H9 (cell line): ENCODE data around the gene LARP7. TPM values are rescaled to one million over a fixed set of nuclear protein-coding genes. Genes with fewer than 3 reads are reported as not detected.
A peak's percentile ranks its signal among the peaks of the same experiment; 100 is the strongest.

Experiments
- DNase-seq: peaks from one replicate; pipeline ENCODE4 v3.0.0-alpha.2; 2017
- H2AFZ ChIP-seq: one replicate; pipeline ENCODE4 v1.6.1; 2013; ENCODE audit warnings: mild to moderate bottlenecking, low read length, control low read depth, moderate library complexity
- H2AK5ac ChIP-seq: 2 replicates; pipeline ENCODE4 v1.6.1; 2013; ENCODE audit warnings: low read length, control low read depth, mixed read lengths; ENCODE audit not compliant: insufficient read length
- H2BK120ac ChIP-seq: one replicate; pipeline ENCODE4 v1.6.1; 2013; ENCODE audit warnings: low read depth, mild to moderate bottlenecking, low read length, control low read depth, inconsistent platforms; ENCODE audit not compliant: poor library complexity, severe bottlenecking
- H2BK12ac ChIP-seq: 2 replicates; pipeline ENCODE4 v1.6.1; 2013; ENCODE audit warnings: low read length, control low read depth, mixed read lengths, low read depth; ENCODE audit not compliant: insufficient read length
- H2BK15ac ChIP-seq: 2 replicates; pipeline ENCODE4 v1.6.1; 2013; ENCODE audit warnings: low read depth, low read length, control low read depth
- H2BK20ac ChIP-seq: one replicate; pipeline ENCODE4 v1.6.1; 2013; ENCODE audit warnings: low read depth, mild to moderate bottlenecking, low read length, control low read depth, inconsistent platforms; ENCODE audit not compliant: poor library complexity, severe bottlenecking
- H2BK5ac ChIP-seq: 2 replicates; pipeline ENCODE4 v1.6.1; 2013; ENCODE audit warnings: low read length, control low read depth, mixed read lengths; ENCODE audit not compliant: insufficient read length
- H3K14ac ChIP-seq: 2 replicates; pipeline ENCODE4 v1.6.1; 2013; ENCODE audit warnings: low read length, control low read depth; ENCODE audit not compliant: insufficient read depth
- H3K18ac ChIP-seq: 2 replicates; pipeline ENCODE4 v1.6.1; 2013; ENCODE audit warnings: low read depth, mild to moderate bottlenecking, mixed read lengths, low read length, control low read depth; ENCODE audit not compliant: insufficient read length
- H3K23ac ChIP-seq: 2 replicates; pipeline ENCODE4 v1.6.1; 2013; ENCODE audit warnings: low read length, control low read depth, mixed read lengths, low read depth; ENCODE audit not compliant: insufficient read length
- H3K23me2 ChIP-seq: 2 replicates; pipeline ENCODE4 v1.6.1; 2013; ENCODE audit warnings: low read depth, mild to moderate bottlenecking, mixed read lengths, low read length, control low read depth; ENCODE audit not compliant: insufficient read length, poor library complexity, severe bottlenecking
- H3K27ac ChIP-seq: 2 replicates; pipeline ENCODE4 v1.5.1; 2013; ENCODE audit warnings: low read length, control low read depth, mixed read lengths, low read depth; ENCODE audit not compliant: insufficient read length
- H3K27me3 ChIP-seq: 2 replicates; pipeline ENCODE4 v1.6.1; 2013; ENCODE audit warnings: low read length, control low read depth, inconsistent platforms; ENCODE audit not compliant: insufficient read depth
- H3K4ac ChIP-seq: 2 replicates; pipeline ENCODE4 v1.6.1; 2013; ENCODE audit warnings: low read depth, mild to moderate bottlenecking, control low read depth, inconsistent platforms, low read length, moderate library complexity
- H3K4me1 ChIP-seq: 2 replicates; pipeline ENCODE4 v1.6.1; 2013; ENCODE audit warnings: low read length, control low read depth, inconsistent platforms; ENCODE audit not compliant: insufficient read depth
- H3K4me2 ChIP-seq: 2 replicates; pipeline ENCODE4 v1.6.1; 2013; ENCODE audit warnings: low read length, control low read depth, mixed read lengths; ENCODE audit not compliant: insufficient read length, insufficient read depth
- H3K56ac ChIP-seq: 2 replicates; pipeline ENCODE4 v1.6.1; 2013; ENCODE audit warnings: low read depth, mild to moderate bottlenecking, mixed read lengths, low read length, control low read depth; ENCODE audit not compliant: insufficient read length
- H3K79me1 ChIP-seq: 2 replicates; pipeline ENCODE4 v1.6.1; 2013; ENCODE audit warnings: low read depth, mild to moderate bottlenecking, moderate library complexity, low read length, control low read depth, inconsistent platforms; ENCODE audit not compliant: insufficient read depth, poor library complexity, severe bottlenecking
- H3K79me2 ChIP-seq: 2 replicates; pipeline ENCODE4 v1.6.1; 2013; ENCODE audit warnings: low read length, control low read depth, inconsistent platforms; ENCODE audit not compliant: insufficient read depth
- H3K9ac ChIP-seq: 2 replicates; pipeline ENCODE4 v1.6.1; 2013; ENCODE audit warnings: low read length, control low read depth, mixed read lengths; ENCODE audit not compliant: insufficient read length; ENCODE audit errors: extremely low read depth
- H3K9me3 ChIP-seq: one replicate; pipeline ENCODE4 v1.6.1; 2013; ENCODE audit warnings: low read depth, low read length, inconsistent platforms; ENCODE audit not compliant: control insufficient read depth
- H3T11ph ChIP-seq: one replicate; pipeline ENCODE4 v1.6.1; 2013; ENCODE audit warnings: mild to moderate bottlenecking, low read length, control low read depth, inconsistent platforms
- H4K20me1 ChIP-seq: one replicate; pipeline ENCODE4 v1.6.1; 2013; ENCODE audit not compliant: control insufficient read depth, insufficient read length, insufficient read depth
- H4K5ac ChIP-seq: 2 replicates; pipeline ENCODE4 v1.6.1; 2013; ENCODE audit warnings: low read depth, mild to moderate bottlenecking, mixed read lengths, low read length, control low read depth; ENCODE audit not compliant: insufficient read length
- H4K8ac ChIP-seq: replicated peaks from 2 replicates; pipeline ENCODE4 v1.6.1; 2013; ENCODE audit warnings: low read length, control low read depth, mixed read lengths, low read depth; ENCODE audit not compliant: insufficient read length
- H4K91ac ChIP-seq: 2 replicates; pipeline ENCODE4 v1.6.1; 2013; ENCODE audit warnings: low read depth, mild to moderate bottlenecking, moderate library complexity, mixed read lengths, low read length, control low read depth; ENCODE audit not compliant: insufficient read length
- H3K27ac Mint-ChIP-seq, 3 experiments: 2 replicates in 2 of 3; 3 replicates in 1 of 3; pipeline ENCODE4 v1.8.0; 2020 to 2021; ENCODE audit warnings: mixed read lengths in 3 of 3, mild to moderate bottlenecking in 1 of 3, moderate library complexity in 1 of 3
- H3K27me3 Mint-ChIP-seq: 2 replicates; pipeline ENCODE4 v1.8.0; 2021; ENCODE audit warnings: low read depth, mild to moderate bottlenecking, moderate library complexity, mixed read lengths
- H3K36me3 Mint-ChIP-seq, 3 experiments: 2 replicates in 2 of 3; 3 replicates in 1 of 3; pipeline ENCODE4 v1.8.0; 2020 to 2021; ENCODE audit warnings: low read depth in 3 of 3, mixed read lengths in 3 of 3; ENCODE audit not compliant: insufficient read depth in 1 of 3
- H3K4me1 Mint-ChIP-seq, 2 experiments: 2 replicates each; pipeline ENCODE4 v1.8.0; 2020; ENCODE audit warnings: mixed read lengths in 2 of 2
- H3K4me3 Mint-ChIP-seq, 2 experiments: 2 replicates in 1 of 2; 3 replicates in 1 of 2; pipeline ENCODE4 v1.8.0; 2020 to 2021; ENCODE audit warnings: mild to moderate bottlenecking in 2 of 2, mixed read lengths in 2 of 2, moderate library complexity in 1 of 2
- H3K9me3 Mint-ChIP-seq, 2 experiments: 2 replicates in 1 of 2; 3 replicates in 1 of 2; pipeline ENCODE4 v1.8.0; 2020; ENCODE audit warnings: mild to moderate bottlenecking in 2 of 2, mixed read lengths in 2 of 2, moderate library complexity in 1 of 2
- CTCF ChIP-seq: fragments of 200-600 bp; sonication (generic); conservative IDR thresholded peaks from 3 replicates; pipeline ENCODE4 v1.8.0; 2021; ENCODE audit warnings: antibody characterized with exemption, mild to moderate bottlenecking
- WGBS: extraction: QIAGEN DNeasy Blood & Tissue Kit; methylation state at CpG from one replicate; pipeline ENCODE4 v1.1.7; 2013; ENCODE audit warnings: missing lambda C conversion rate, low lambda C conversion rate, mixed read lengths; ENCODE audit not compliant: insufficient read length; ENCODE audit errors: extremely low coverage; 5-methylcytosine and 5-hydroxymethylcytosine counted together
- total RNA-seq: library from RNA; stranded (reverse); gene quantifications from 2 replicates; pipeline ENCODE4 v1.2.1, GENCODE V29; 2021

LARP7 gene
- total RNA-seq, 1 experiment from 2014 or later = 37.0 TPM

- Histone ChIP-seq H3K79me1 (no peaks in the 10 kb centered on the region), H2BK5ac (no peak overlapping the region), H3K4ac (no peak overlapping the region), H2BK12ac (no peak overlapping the region), H2BK15ac (no peak overlapping the region), H3K27me3 (no peaks in the 10 kb centered on the region), H3K27ac (peak overlapping the region; percentile 100), H3K4me2 (peak overlapping the region; percentile 15), H3K18ac (no peak overlapping the region), H4K5ac (no peak overlapping the region), H3T11ph (no peak overlapping the region), H4K20me1 (no peaks in the 10 kb centered on the region), H3K14ac (no peak overlapping the region), H3K79me2 (peaks cover under 1% of the 10 kb centered on the region; the same call in 1 of the 2 replicates), H2BK120ac (no peak overlapping the region), H3K4me1 (no peaks in the 10 kb centered on the region), H3K23ac (no peak overlapping the region), H3K9me3 (no peaks in the 10 kb centered on the region), H2AFZ (no peak overlapping the region), H4K8ac (no peak overlapping the region), H3K23me2 (no peaks in the 10 kb centered on the region), H3K9ac (peak overlapping the region; percentile 59), H4K91ac (no peak overlapping the region), H3K56ac (no peak overlapping the region), H2BK20ac (no peak overlapping the region), H2AK5ac (no peak overlapping the region)
- H3K4me3 Mint-ChIP-seq = peak overlapping the region; percentile 93 to 97
- peaks cover 26 to 34% of the 10 kb centered on the region in 2 experiments for H3K4me1 Mint-ChIP-seq
- no peak for TF ChIP-seq CTCF
- H3K27ac Mint-ChIP-seq = peak overlapping the region; percentile 98 to 100 (median 99)
- H3K27me3 Mint-ChIP-seq = peaks cover 9% of the 10 kb centered on the region
- peak; percentile 91 for DNase-seq
- peaks cover 30 to 46% (median 43%) of the 10 kb centered on the region in 3 experiments for H3K36me3 Mint-ChIP-seq
- no CpG with 5 or more reads among the region's 8 CpGs for WGBS
- peaks cover 9 to 19% of the 10 kb centered on the region in 2 experiments; a peak in 4 of 5 replicates for H3K9me3 Mint-ChIP-seq
These were observed 8.8 kb downstream of the LARP7 start for GRCh38 chr4:112645541-112646329.
